Measurements from ENCODE around the gene INIP.
A peak's percentile ranks its signal among the peaks of the same experiment; 100 is the strongest.

DNA sequence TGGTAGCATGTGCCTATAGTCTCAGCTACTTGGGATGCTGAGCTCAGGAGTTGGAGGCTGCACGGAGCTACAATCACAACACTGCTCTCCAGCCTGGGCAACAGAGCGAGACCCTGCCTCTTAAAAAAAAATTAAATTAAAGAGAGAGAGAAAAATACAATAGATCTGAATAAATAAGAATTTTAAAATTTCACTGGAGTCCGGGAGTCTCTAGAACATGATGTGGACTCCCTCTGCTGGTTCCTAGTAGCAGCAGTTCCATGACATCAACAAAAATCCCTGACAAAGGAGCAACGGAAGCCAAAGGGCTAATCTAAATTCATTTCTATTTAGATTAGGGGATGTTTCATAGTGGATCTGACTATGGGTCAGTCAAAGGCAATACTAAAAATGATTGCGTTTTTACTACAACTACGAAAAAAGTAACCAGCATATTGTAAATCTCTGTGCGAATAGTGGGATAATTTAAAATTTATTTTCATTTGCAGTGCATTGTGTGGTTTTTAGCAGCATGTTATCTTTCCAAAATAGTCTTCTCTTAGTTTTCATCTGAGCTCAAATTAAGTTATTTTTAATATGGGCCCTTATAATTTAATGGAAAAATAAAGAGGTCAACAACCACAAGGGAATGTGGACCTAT is 6.7 kb downstream of the INIP start:
- TF ChIP-seq, protein P1, sequence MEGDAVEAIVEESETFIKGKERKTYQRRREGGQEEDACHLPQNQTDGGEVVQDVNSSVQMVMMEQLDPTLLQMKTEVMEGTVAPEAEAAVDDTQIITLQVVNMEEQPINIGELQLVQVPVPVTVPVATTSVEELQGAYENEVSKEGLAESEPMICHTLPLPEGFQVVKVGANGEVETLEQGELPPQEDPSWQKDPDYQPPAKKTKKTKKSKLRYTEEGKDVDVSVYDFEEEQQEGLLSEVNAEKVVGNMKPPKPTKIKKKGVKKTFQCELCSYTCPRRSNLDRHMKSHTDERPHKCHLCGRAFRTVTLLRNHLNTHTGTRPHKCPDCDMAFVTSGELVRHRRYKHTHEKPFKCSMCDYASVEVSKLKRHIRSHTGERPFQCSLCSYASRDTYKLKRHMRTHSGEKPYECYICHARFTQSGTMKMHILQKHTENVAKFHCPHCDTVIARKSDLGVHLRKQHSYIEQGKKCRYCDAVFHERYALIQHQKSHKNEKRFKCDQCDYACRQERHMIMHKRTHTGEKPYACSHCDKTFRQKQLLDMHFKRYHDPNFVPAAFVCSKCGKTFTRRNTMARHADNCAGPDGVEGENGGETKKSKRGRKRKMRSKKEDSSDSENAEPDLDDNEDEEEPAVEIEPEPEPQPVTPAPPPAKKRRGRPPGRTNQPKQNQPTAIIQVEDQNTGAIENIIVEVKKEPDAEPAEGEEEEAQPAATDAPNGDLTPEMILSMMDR (IDR thresholded peaks at IDR 0.05; ENCODE audit: low read length): peak; percentile 23
- no peak for TF ChIP-seq EZH2 (optimal IDR thresholded peaks at IDR 0.05; ENCODE audit: low read depth, low read length)

Measured in MM.1S (cell line).